OCI-M1 (cell line): Measurements from ENCODE around the gene KCTD2.
"Not testable (repeated sequence)": the region's sequence is repeated elsewhere in the genome, so short reads cannot be mapped to it uniquely, and the experiment has no call there.

Source experiments
- DNase-seq: peaks from one replicate; lab custom pipeline; 2025; lab: John Stamatoyannopoulos, UW

The KCTD2 gene

GRCh38 chr17:75046407-75047289 is at the start of gene KCTD2, which contains the start of gene ATP5PD:
KCTD2 (plus strand) TSS chr17:75047225; CDS start chr17:75047251, 26 bp downstream.
ATP5PD (minus strand) TSS chr17:75046969; CDS start chr17:75042650, 4,319 bp downstream.
- peak; percentile 98 for DNase-seq

GRCh38 chr17:74998783-74999182 is 48.2 kb upstream of the KCTD2 start:
- DNase-seq = no peak

GRCh38 chr17:74999523-74999922 is 47.5 kb upstream of the KCTD2 start:
- DNase-seq = no peak

- no peak for DNase-seq
Observed at GRCh38 chr17:75001915-75002843, 44.8 kb upstream of the KCTD2 start.

- DNase-seq = no peak
Observed at GRCh38 chr17:75003070-75003956, 43.7 kb upstream of the KCTD2 start.

- DNase-seq = no peak
Observed at GRCh38 chr17:75003957-75004355, 43.1 kb upstream of the KCTD2 start.

- no peak for DNase-seq
Observed at GRCh38 chr17:75004371-75004770, 42.7 kb upstream of the KCTD2 start.

- no peak for DNase-seq
Observed at GRCh38 chr17:75005291-75005690, 41.7 kb upstream of the KCTD2 start.

GRCh38 chr17:75006084-75006483 is 40.9 kb upstream of the KCTD2 start:
- DNase-seq = not testable (repeated sequence)

- DNase-seq = peak; percentile 76
Observed at GRCh38 chr17:75006653-75007052, 40.4 kb upstream of the KCTD2 start.

GRCh38 chr17:75008373-75008772 is 38.7 kb upstream of the KCTD2 start:
- no peak for DNase-seq

- DNase-seq = no peak
Observed at GRCh38 chr17:75009139-75009724, 37.8 kb upstream of the KCTD2 start.

GRCh38 chr17:75010683-75011400 is 36.2 kb upstream of the KCTD2 start:
- DNase-seq = peak; percentile 42

GRCh38 chr17:75011401-75012095 is 35.5 kb upstream of the KCTD2 start:
- no peak for DNase-seq

- no peak for DNase-seq
Observed at GRCh38 chr17:75012096-75012345, 35.0 kb upstream of the KCTD2 start.

- peak; percentile 85 for DNase-seq
Observed at GRCh38 chr17:75012346-75013091, 34.5 kb upstream of the KCTD2 start, which contains the start of gene MRPL58. MRPL58 (plus strand) TSS chr17:75012670; CDS start chr17:75012687, 17 bp downstream.

- DNase-seq = no peak
Observed at GRCh38 chr17:75013092-75013559, 33.9 kb upstream of the KCTD2 start.

- no peak for DNase-seq
Observed at GRCh38 chr17:75019146-75019545, 27.9 kb upstream of the KCTD2 start.

GRCh38 chr17:75019710-75020109 is 27.3 kb upstream of the KCTD2 start:
- no peak for DNase-seq
